ENCODE measurements around the gene ALK.

- no peak for TF ChIP-seq CTCF (IDR thresholded peaks at IDR 0.05)
- no peak for TF ChIP-seq ZFX (IDR thresholded peaks at IDR 0.05; ENCODE audit: borderline replicate concordance)
Measured at GRCh38 chr2:29146197-29146596, 775.2 kb downstream of the ALK start.

All from 22Rv1 (cell line).